RWPE2 (cell line): ENCODE data around the gene ATE1.

Source experiments
- ATAC-seq: fragments of 200-7000 bp; cut with Tn5 transposase; 3 replicates; pipeline ENCODE4 v1.9.1; 2021; ENCODE audit warnings: low read depth
- DNase-seq: peaks from one replicate; pipeline ENCODE4 v3.0.0-alpha.2; 2020; ENCODE audit warnings: low spot score
- H3K27ac ChIP-seq: fragments of 450-650 bp; 2 replicates; pipeline ENCODE4 v1.5.1; 2017; ENCODE audit warnings: mild to moderate bottlenecking; ENCODE audit not compliant: poor library complexity, severe bottlenecking
- H3K27me3 ChIP-seq: fragments of 250-450 bp; sonication (Bioruptor Pico); 2 replicates; pipeline ENCODE4 v1.5.1; 2021; ENCODE audit warnings: mild to moderate bottlenecking, moderate library complexity; ENCODE audit not compliant: insufficient read depth, poor library complexity, severe bottlenecking
- H3K36me3 ChIP-seq: fragments of 250-450 bp; sonication (Bioruptor Pico); 2 replicates; pipeline ENCODE4 v1.5.1; 2020; ENCODE audit warnings: low read depth, mild to moderate bottlenecking, moderate library complexity
- H3K4me1 ChIP-seq: fragments of 250-450 bp; sonication (Bioruptor Pico); 2 replicates; pipeline ENCODE4 v1.5.1; 2021; ENCODE audit warnings: mild to moderate bottlenecking, moderate library complexity; ENCODE audit not compliant: insufficient read depth, poor library complexity, severe bottlenecking
- H3K4me3 ChIP-seq: fragments of 250-450 bp; sonication (Bioruptor Pico); 2 replicates; pipeline ENCODE4 v1.5.1; 2021; ENCODE audit warnings: mild to moderate bottlenecking, moderate library complexity; ENCODE audit not compliant: severe bottlenecking
- H3K9me3 ChIP-seq: fragments of 250-450 bp; sonication (Bioruptor Pico); 2 replicates; pipeline ENCODE4 v1.5.1; 2021; ENCODE audit warnings: mild to moderate bottlenecking, moderate library complexity; ENCODE audit not compliant: severe bottlenecking
- TF ChIP-seq, protein P1 (sequence below): fragments of 450-650 bp; IDR thresholded peaks from one replicate; pipeline ENCODE4 v1.5.1; 2017; ENCODE audit warnings: mild to moderate bottlenecking, moderate library complexity; ENCODE audit not compliant: poor library complexity, severe bottlenecking

Gene ATE1

GRCh38 chr10:121732172-121732571 lies 195.7 kb downstream of the ATE1 start:
- H3K27ac ChIP-seq = no peak overlapping the region
- no peaks in the 10 kb centered on the region for H3K9me3 ChIP-seq
- TF ChIP-seq, protein P1, sequence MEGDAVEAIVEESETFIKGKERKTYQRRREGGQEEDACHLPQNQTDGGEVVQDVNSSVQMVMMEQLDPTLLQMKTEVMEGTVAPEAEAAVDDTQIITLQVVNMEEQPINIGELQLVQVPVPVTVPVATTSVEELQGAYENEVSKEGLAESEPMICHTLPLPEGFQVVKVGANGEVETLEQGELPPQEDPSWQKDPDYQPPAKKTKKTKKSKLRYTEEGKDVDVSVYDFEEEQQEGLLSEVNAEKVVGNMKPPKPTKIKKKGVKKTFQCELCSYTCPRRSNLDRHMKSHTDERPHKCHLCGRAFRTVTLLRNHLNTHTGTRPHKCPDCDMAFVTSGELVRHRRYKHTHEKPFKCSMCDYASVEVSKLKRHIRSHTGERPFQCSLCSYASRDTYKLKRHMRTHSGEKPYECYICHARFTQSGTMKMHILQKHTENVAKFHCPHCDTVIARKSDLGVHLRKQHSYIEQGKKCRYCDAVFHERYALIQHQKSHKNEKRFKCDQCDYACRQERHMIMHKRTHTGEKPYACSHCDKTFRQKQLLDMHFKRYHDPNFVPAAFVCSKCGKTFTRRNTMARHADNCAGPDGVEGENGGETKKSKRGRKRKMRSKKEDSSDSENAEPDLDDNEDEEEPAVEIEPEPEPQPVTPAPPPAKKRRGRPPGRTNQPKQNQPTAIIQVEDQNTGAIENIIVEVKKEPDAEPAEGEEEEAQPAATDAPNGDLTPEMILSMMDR = no peak
- no peaks in the 10 kb centered on the region for H3K4me1 ChIP-seq
- no peaks in the 10 kb centered on the region for H3K27me3 ChIP-seq
- ATAC-seq (no peak), DNase-seq (no peak)
- no peak overlapping the region for H3K4me3 ChIP-seq
- no peaks in the 10 kb centered on the region for H3K36me3 ChIP-seq

- Histone ChIP-seq H3K9me3 (no peaks in the 10 kb centered on the region), H3K36me3 (no peaks in the 10 kb centered on the region), H3K4me1 (peaks cover 8% of the 10 kb centered on the region), H3K27ac (no peak overlapping the region), H3K4me3 (no peak overlapping the region), H3K27me3 (no peaks in the 10 kb centered on the region)
- TF ChIP-seq, protein P1 = no peak
- ATAC-seq (no peak), DNase-seq (no peak)
These were observed 203.5 kb downstream of the ATE1 start for GRCh38 chr10:121724282-121724681.

DNA sequence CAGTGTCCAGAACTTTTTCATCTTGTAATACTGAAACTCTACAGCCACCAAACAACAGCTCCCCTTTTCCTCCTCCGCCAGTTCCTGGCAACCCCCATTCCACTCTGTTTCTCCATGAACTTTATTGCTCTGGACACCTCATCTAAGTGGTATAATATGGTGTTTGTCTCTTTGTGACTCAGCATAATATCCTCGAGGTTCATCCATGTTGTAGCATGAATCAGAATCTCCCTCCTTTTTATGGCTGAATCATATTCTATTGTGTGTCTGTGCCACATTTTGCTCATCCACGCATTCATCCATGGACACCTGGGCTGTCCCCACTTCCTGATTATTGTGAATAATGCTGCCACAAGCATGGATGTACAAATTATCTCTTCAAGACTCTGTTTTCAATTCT lies 205.2 kb downstream of the ATE1 start:
- Histone ChIP-seq H3K36me3 (no peaks in the 10 kb centered on the region), H3K27ac (no peak overlapping the region), H3K4me1 (peaks cover 8% of the 10 kb centered on the region), H3K27me3 (no peaks in the 10 kb centered on the region), H3K9me3 (no peaks in the 10 kb centered on the region), H3K4me3 (no peak overlapping the region)
- DNase-seq = no peak
- TF ChIP-seq, protein P1 = no peak
- ATAC-seq = peak; percentile 70; the same call in 2 of the 3 replicates

GRCh38 chr10:121721257-121721656 lies 206.6 kb downstream of the ATE1 start:
- no peaks in the 10 kb centered on the region for H3K9me3 ChIP-seq
- no peak for ATAC-seq
- H3K27me3 ChIP-seq = no peaks in the 10 kb centered on the region
- no peak overlapping the region for H3K27ac ChIP-seq
- H3K4me3 ChIP-seq = no peak overlapping the region
- TF ChIP-seq, protein P1 = no peak
- peaks cover 8% of the 10 kb centered on the region for H3K4me1 ChIP-seq
- DNase-seq = no peak
- H3K36me3 ChIP-seq = no peaks in the 10 kb centered on the region

GRCh38 chr10:121715969-121716368 lies 211.9 kb downstream of the ATE1 start:
- TF ChIP-seq, protein P1 = no peak
- DNase-seq = no peak
- Histone ChIP-seq H3K9me3 (no peaks in the 10 kb centered on the region), H3K27me3 (no peaks in the 10 kb centered on the region), H3K4me1 (no peaks in the 10 kb centered on the region), H3K36me3 (no peaks in the 10 kb centered on the region), H3K27ac (no peak overlapping the region), H3K4me3 (no peak overlapping the region)
- no peak for ATAC-seq
